Esophagus squamous epithelium (tissue), 5 donors: ENCODE data around the gene GPR156. TPM values are rescaled to one million over a fixed set of nuclear protein-coding genes. Genes with fewer than 3 reads are reported as not detected.

Experiments used
- DNase-seq: peaks from one replicate; lab custom pipeline; 2025; lab: John Stamatoyannopoulos, UW
- H3K27ac ChIP-seq, 4 donors: fragments of 200-600 bp; sonication (generic); one replicate each; pipeline ENCODE4 v1.5.1; 2016 to 2019; ENCODE audit warnings: mild to moderate bottlenecking in 1 of 4
- H3K27me3 ChIP-seq, 4 donors: fragments of 200-600 bp; sonication (generic); 1 replicate in 3 of 4; 2 replicates in 1 of 4; pipeline versions ENCODE4 v1.5.1 to v1.6.0; 2017 to 2021; ENCODE audit warnings: antibody characterized with exemption in 1 of 4
- H3K36me3 ChIP-seq, 3 donors: fragments of 200-600 bp; sonication (generic); one replicate each; pipeline ENCODE4 v1.5.1; 2016 to 2019
- H3K4me1 ChIP-seq, 3 donors: fragments of 200-600 bp; sonication (generic); one replicate each; pipeline ENCODE4 v1.5.1; 2017 to 2019
- H3K4me3 ChIP-seq, 4 donors: fragments of 200-600 bp; sonication (generic); 1 replicate in 3 of 4; 2 replicates in 1 of 4; pipeline ENCODE4 v1.5.1; 2016 to 2019; ENCODE audit warnings: mild to moderate bottlenecking in 2 of 4, moderate library complexity in 1 of 4
- H3K9me3 ChIP-seq, 3 donors: fragments of 200-600 bp; sonication (generic); one replicate each; pipeline ENCODE4 v1.5.1; 2016 to 2019
- POLR2A ChIP-seq, 4 donors: fragments of 450-650 bp; IDR thresholded peaks; one replicate each; pipeline ENCODE4 v1.6.1; 2017; ENCODE audit warnings: antibody characterized with exemption in 4 of 4, mild to moderate bottlenecking in 4 of 4, moderate library complexity in 3 of 4
- WGBS, 2 donors: methylation state at CpG; one replicate each; pipeline ENCODE4 v1.1.5; 2018; 5-methylcytosine and 5-hydroxymethylcytosine counted together
- intact Hi-C: fragments of 100-400 bp; cut with DNase I; formaldehyde crosslinking; loops from one replicate; pipeline ENCODE4 v1.15.0; 2022
- total RNA-seq, 4 donors: library from RNA; depleted of rRNA; stranded (reverse); fragments of >200 nt; gene quantifications; one replicate each; pipeline ENCODE4 v1.1.0, GENCODE V29; 2016
- TF ChIP-seq, protein P1 (sequence below), 6 experiments: fragments of 450-650 bp in 4 of 6; fragments of 200-600 bp in 2 of 6; sonication (generic) in 2 of 6; IDR thresholded peaks; one replicate each; pipeline ENCODE4 v1.5.1; 2016 to 2019; ENCODE audit warnings: antibody characterized with exemption in 6 of 6, mild to moderate bottlenecking in 4 of 6, moderate library complexity in 4 of 6
- donor health status: DM: yes; HTN: yes; CAD: no.

Gene GPR156
- total RNA-seq, 4 donors from 2014 or later, result 0.19 to 0.94 (median 0.57) TPM; not detected in 1

GRCh38 chr3:120173056-120173675 is 111.9 kb downstream of the GPR156 start:
- TF ChIP-seq POLR2A (IDR thresholded peaks at IDR 0.05), result no peak
- TF ChIP-seq, protein P1, sequence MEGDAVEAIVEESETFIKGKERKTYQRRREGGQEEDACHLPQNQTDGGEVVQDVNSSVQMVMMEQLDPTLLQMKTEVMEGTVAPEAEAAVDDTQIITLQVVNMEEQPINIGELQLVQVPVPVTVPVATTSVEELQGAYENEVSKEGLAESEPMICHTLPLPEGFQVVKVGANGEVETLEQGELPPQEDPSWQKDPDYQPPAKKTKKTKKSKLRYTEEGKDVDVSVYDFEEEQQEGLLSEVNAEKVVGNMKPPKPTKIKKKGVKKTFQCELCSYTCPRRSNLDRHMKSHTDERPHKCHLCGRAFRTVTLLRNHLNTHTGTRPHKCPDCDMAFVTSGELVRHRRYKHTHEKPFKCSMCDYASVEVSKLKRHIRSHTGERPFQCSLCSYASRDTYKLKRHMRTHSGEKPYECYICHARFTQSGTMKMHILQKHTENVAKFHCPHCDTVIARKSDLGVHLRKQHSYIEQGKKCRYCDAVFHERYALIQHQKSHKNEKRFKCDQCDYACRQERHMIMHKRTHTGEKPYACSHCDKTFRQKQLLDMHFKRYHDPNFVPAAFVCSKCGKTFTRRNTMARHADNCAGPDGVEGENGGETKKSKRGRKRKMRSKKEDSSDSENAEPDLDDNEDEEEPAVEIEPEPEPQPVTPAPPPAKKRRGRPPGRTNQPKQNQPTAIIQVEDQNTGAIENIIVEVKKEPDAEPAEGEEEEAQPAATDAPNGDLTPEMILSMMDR (IDR thresholded peaks at IDR 0.05), result no peak
- WGBS, 2 donors, result 72 to 80% methylated on average over 6 of the region's 6 CpGs
- DNase-seq, result no peak

DNA sequence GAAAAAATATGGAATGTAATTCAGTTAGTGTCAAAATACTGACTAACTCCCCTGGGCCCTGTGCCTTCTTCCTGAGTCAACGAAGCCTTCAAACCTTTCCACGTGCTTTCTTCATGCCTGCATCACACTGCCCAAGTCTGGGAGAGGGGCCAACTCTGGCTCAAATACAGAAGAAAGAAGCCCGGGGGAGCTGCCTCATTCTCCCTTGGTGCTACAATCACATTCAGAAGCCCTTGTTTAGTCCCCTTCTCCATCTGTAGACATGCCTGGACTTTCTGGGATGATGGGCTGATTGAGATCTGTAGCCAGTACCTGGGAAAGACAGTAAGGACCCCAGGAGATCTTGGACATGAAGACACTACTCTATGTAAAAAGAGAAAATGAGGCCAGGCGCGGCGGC is 113.0 kb downstream of the GPR156 start:
- Histone ChIP-seq H3K9me3 (no peaks in the 10 kb centered on the region), H3K4me1 (peaks cover 0 to 40% (median 0%) of the 10 kb centered on the region in 3 donors), H3K27ac (no peak overlapping the region), H3K36me3 (no peaks in the 10 kb centered on the region), H3K27me3 (no peaks in the 10 kb centered on the region), H3K4me3 (no peak overlapping the region)
- no peak for TF ChIP-seq POLR2A (IDR thresholded peaks at IDR 0.05)
- TF ChIP-seq, protein P1 (IDR thresholded peaks at IDR 0.05), result no peak
- no peak for DNase-seq
- WGBS, 2 donors, result 29 to 39% methylated on average over 5 to 6 of the region's 6 CpGs
- intact Hi-C loops, result no loop called here

More at GRCh38 chr3:120173056-120173675, 111.9 kb downstream of the GPR156 start:
- no peak overlapping the region for H3K27ac ChIP-seq
- H3K4me1 ChIP-seq, result peaks cover 0 to 44% (median 0%) of the 10 kb centered on the region in 3 donors
- H3K4me3 ChIP-seq, result no peak overlapping the region
- H3K27me3 ChIP-seq, result no peaks in the 10 kb centered on the region
- H3K9me3 ChIP-seq, result no peaks in the 10 kb centered on the region
- no peaks in the 10 kb centered on the region for H3K36me3 ChIP-seq
- intact Hi-C loops, result no loop called here

- no peaks in the 10 kb centered on the region for H3K9me3 ChIP-seq
- WGBS, 2 donors, result 71 to 88% methylated on average over 5 to 8 of the region's 8 CpGs
- intact Hi-C loops, result no loop called here
- TF ChIP-seq POLR2A (IDR thresholded peaks at IDR 0.05), result no peak
- TF ChIP-seq, protein P1 (IDR thresholded peaks at IDR 0.05), result no peak
- H3K36me3 ChIP-seq, result no peaks in the 10 kb centered on the region
- H3K27ac ChIP-seq, result peak overlapping the region in 1 of 4 donors; percentile 16
- no peak overlapping the region for H3K4me3 ChIP-seq
- DNase-seq, result no peak
- H3K27me3 ChIP-seq, result no peaks in the 10 kb centered on the region
- peaks cover 0 to 34% (median 0%) of the 10 kb centered on the region in 3 donors for H3K4me1 ChIP-seq
Observed at GRCh38 chr3:120171134-120171873, 113.7 kb downstream of the GPR156 start.

DNA sequence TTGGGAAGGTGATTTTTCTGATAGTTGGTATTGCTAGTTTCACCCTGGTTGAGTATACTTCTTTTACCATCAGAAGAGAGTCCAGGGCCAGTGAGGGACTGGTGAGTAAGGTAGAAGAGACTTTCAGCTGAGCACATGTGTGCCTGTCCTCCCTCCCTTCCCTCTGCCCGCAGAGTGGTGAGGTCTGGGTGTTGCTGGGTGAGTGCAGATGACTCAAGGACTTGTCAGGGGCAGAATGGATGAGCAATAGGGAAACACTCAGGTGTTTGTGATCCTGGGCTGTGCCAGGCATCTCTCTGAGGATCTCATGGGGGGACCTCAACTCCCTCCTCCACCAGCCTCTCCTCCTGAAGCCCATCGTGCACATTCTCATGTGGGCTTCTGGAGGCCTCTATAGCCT is 114.8 kb downstream of the GPR156 start:
- 47 to 60% methylated on average over 1 to 2 of the region's 2 CpGs for WGBS, 2 donors
- TF ChIP-seq, protein P1 (IDR thresholded peaks at IDR 0.05), result no peak
- no peak for TF ChIP-seq POLR2A (IDR thresholded peaks at IDR 0.05)
- no peaks in the 10 kb centered on the region for H3K9me3 ChIP-seq
- no peak for DNase-seq
- peaks cover 0 to 34% (median 0%) of the 10 kb centered on the region in 3 donors for H3K4me1 ChIP-seq
- H3K27me3 ChIP-seq, result no peaks in the 10 kb centered on the region
- no peak overlapping the region for H3K4me3 ChIP-seq
- no peaks in the 10 kb centered on the region for H3K36me3 ChIP-seq
- peak overlapping the region in 2 of 4 donors; percentile 11 to 36 for H3K27ac ChIP-seq
- intact Hi-C loops, result no loop called here

- Histone ChIP-seq H3K4me3 (no peak overlapping the region), H3K36me3 (no peaks in the 10 kb centered on the region), H3K27ac (no peak overlapping the region), H3K4me1 (peaks cover 0 to 34% (median 0%) of the 10 kb centered on the region in 3 donors), H3K9me3 (no peaks in the 10 kb centered on the region), H3K27me3 (no peaks in the 10 kb centered on the region)
- intact Hi-C loops, result no loop called here
- no peak for DNase-seq
- TF ChIP-seq, protein P1 (IDR thresholded peaks at IDR 0.05), result no peak
- TF ChIP-seq POLR2A (IDR thresholded peaks at IDR 0.05), result no peak
- 54 to 74% methylated on average over 4 to 5 of the region's 5 CpGs for WGBS, 2 donors
Observed at GRCh38 chr3:120169407-120169806, 115.6 kb downstream of the GPR156 start.
